ENCODE data around the gene CSTF1. TPM values are rescaled to one million over a fixed set of nuclear protein-coding genes. Genes with fewer than 3 reads are reported as not detected.

CSTF1 gene
- total and polyA plus RNA-seq, 2 of the 8 experiments (the other 6 are each of a cell fraction or from before 2014, with no cell fraction given) = 59.4 to 83.5 TPM

- no peak for TF ChIP-seq CTCF (IDR thresholded peaks at IDR 0.05; ENCODE audit: control extremely low read depth in 1 of 3, insufficient read depth in 1 of 3, low read depth in 1 of 3, low read length in 3 of 3)
- no peak for TF ChIP-seq HDAC2 (IDR thresholded peaks at IDR 0.05; ENCODE audit: borderline replicate concordance in 1 of 2, low read depth in 2 of 2, low read length in 2 of 2)
- TF ChIP-seq TCF12 (IDR thresholded peaks at IDR 0.05; ENCODE audit: low read depth, low read length) = no peak
Measured at GRCh38 chr20:56423886-56424285, 31.4 kb downstream of the CSTF1 start (continued).
